ENCODE results near the gene MGAT5B.

GRCh38 chr17:76986365-76986764 is 118.2 kb downstream of the MGAT5B start:
- TF ChIP-seq POLR2AphosphoS5 (IDR thresholded peaks at IDR 0.05), result no peak
- TF ChIP-seq CTCF (IDR thresholded peaks at IDR 0.05), result no peak
- no peak for TF ChIP-seq POLR2A (IDR thresholded peaks at IDR 0.05)
- no peak for TF ChIP-seq EP300 (IDR thresholded peaks at IDR 0.05)

All from sigmoid colon (tissue), 4 donors.